Measurements from ENCODE around the gene HDGF. TPM values are rescaled to one million over a fixed set of nuclear protein-coding genes. Genes with fewer than 3 reads are reported as not detected.

HDGF gene
- total and polyA plus RNA-seq, 2 donors (not counting 3 experiments of a cell fraction or from before 2014, with no cell fraction given): 95.1 to 298 TPM

- BruUV-seq (replicated peaks): no TSS peak
- Histone ChIP-seq H2AFZ (ENCODE audit: low read depth, low read length) (no peak overlapping the region), H3K9me3 (replicated peaks; ENCODE audit: control insufficient read depth, insufficient read depth, low read length) (no peaks in the 10 kb centered on the region), H3K79me2 (ENCODE audit: control insufficient read depth, insufficient read depth, low read length) (peaks cover 60% of the 10 kb centered on the region), H3K27me3 (ENCODE audit: control insufficient read depth in 2 of 2, insufficient read depth in 2 of 2, low read length in 2 of 2) (no peaks in the 10 kb centered on the region), H3K27ac (ENCODE audit: insufficient read depth, low read depth, low read length) (no peak overlapping the region), H3K36me3 (ENCODE audit: control insufficient read depth in 2 of 2, extremely low read depth in 1 of 2, insufficient read depth in 2 of 2, low read length in 2 of 2) (peaks cover 11 to 14% of the 10 kb centered on the region in 2 experiments), H3K4me1 (ENCODE audit: control insufficient read depth, extremely low read depth, insufficient read depth, low read length) (peaks cover 44% of the 10 kb centered on the region), H3K9me1 (replicated peaks; ENCODE audit: control insufficient read depth, extremely low read depth, insufficient read depth, low read length) (no peaks in the 10 kb centered on the region), H4K20me1 (replicated peaks; ENCODE audit: control insufficient read depth, extremely low read depth, insufficient read depth, low read length) (no peaks in the 10 kb centered on the region), H3K4me3 (replicated peaks in 1 of 3; ENCODE audit: insufficient read depth in 1 of 3, low read depth in 1 of 3, low read length in 3 of 3) (no peak overlapping the region), H3K4me2 (ENCODE audit: insufficient read depth, low read length) (no peak overlapping the region), H3K9ac (replicated peaks; ENCODE audit: extremely low read depth, insufficient read depth, low read length) (no peak overlapping the region)
- dilution Hi-C loops (cut with MboI; ENCODE audit: extremely low pct_ligation_motif_present, low sequenced_read_pairs) (no loop called here), intact Hi-C loops (cut with micrococcal nuclease) (loop anchor here (5.0 kb wide), 1 partner anchor 148 kb away; the partner anchor contains the start of gene PEAR1)
- FAIRE-seq: no peak
- CTCF ChIA-PET: no interaction called here
- TF ChIP-seq POLR2AphosphoS5 (IDR thresholded peaks at IDR 0.05; ENCODE audit: insufficient read depth, low read depth, low read length): no peak
- no peak for TF ChIP-seq EZH2 (IDR thresholded peaks at IDR 0.05; ENCODE audit: borderline replicate concordance, low read depth, low read length, severe bottlenecking)
- TF ChIP-seq FOS (IDR thresholded peaks at IDR 0.05; ENCODE audit: borderline replicate concordance, insufficient read depth, low read length): no peak
- no peak for TF ChIP-seq MYC (IDR thresholded peaks at IDR 0.05; ENCODE audit: low read depth, low read length)
- no peak for TF ChIP-seq GATA2 (IDR thresholded peaks at IDR 0.05; ENCODE audit: insufficient read depth, insufficient read length, low read depth, low read length)
- no peak for TF ChIP-seq POLR2A (IDR thresholded peaks at IDR 0.05; ENCODE audit: low read depth, low read length)
- no peak for TF ChIP-seq MAX (IDR thresholded peaks at IDR 0.05; ENCODE audit: insufficient read depth, insufficient read length)
- TF ChIP-seq JUN (IDR thresholded peaks at IDR 0.05; ENCODE audit: borderline replicate concordance, insufficient read depth, insufficient read length, low read depth): no peak
- TF ChIP-seq, protein P1, sequence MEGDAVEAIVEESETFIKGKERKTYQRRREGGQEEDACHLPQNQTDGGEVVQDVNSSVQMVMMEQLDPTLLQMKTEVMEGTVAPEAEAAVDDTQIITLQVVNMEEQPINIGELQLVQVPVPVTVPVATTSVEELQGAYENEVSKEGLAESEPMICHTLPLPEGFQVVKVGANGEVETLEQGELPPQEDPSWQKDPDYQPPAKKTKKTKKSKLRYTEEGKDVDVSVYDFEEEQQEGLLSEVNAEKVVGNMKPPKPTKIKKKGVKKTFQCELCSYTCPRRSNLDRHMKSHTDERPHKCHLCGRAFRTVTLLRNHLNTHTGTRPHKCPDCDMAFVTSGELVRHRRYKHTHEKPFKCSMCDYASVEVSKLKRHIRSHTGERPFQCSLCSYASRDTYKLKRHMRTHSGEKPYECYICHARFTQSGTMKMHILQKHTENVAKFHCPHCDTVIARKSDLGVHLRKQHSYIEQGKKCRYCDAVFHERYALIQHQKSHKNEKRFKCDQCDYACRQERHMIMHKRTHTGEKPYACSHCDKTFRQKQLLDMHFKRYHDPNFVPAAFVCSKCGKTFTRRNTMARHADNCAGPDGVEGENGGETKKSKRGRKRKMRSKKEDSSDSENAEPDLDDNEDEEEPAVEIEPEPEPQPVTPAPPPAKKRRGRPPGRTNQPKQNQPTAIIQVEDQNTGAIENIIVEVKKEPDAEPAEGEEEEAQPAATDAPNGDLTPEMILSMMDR (IDR thresholded peaks at IDR 0.05; ENCODE audit: extremely low read depth in 1 of 2, insufficient read depth in 1 of 2, low read depth in 1 of 2, low read length in 2 of 2): no peak
- DNase-seq (ENCODE audit: low read depth, low spot score): no peak
- POLR2A ChIA-PET: no interaction called here
These were observed 7.1 kb downstream of the HDGF start for GRCh38 chr1:156744344-156744743.

All from endothelial cell of umbilical vein (primary cell).